Skin epidermis (tissue), 12 donors: Measurements from ENCODE around the gene SLC9A2.

Experiments
- H3K27ac ChIP-seq, 21 experiments: fragments of 200-600 bp; sonication (generic) in 11 of 21; one replicate each; pipeline ENCODE4 v1.5.0; 2020; ENCODE audit warnings: mild to moderate bottlenecking in 3 of 21, inconsistent platforms in 2 of 21, moderate library complexity in 2 of 21
- H3K4me3 ChIP-seq, 7 experiments: fragments of 200-600 bp; sonication (generic) in 2 of 7; one replicate each; pipeline ENCODE4 v1.5.0; 2020; ENCODE audit warnings: inconsistent platforms in 2 of 7, mild to moderate bottlenecking in 2 of 7, moderate library complexity in 1 of 7

SLC9A2 gene

DNA sequence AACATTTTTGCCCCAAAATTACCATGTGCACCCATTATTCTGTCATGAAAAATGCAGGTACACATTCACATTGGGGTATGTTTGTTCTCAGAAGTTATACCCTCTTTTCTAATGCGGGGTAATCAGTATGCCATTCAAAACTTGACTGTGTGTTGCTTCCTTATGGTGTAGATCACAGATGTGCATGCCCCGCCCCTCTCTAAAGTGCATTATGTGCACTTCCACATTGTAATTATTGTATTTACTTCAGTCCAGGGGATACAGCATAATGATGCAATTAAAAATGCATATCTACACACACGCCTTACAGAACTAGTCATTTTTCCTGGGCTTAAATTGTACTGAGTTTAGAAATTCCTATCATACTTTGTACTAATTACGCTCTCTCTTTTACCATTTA is 48.8 kb downstream of the SLC9A2 start:
- H3K27ac ChIP-seq = no peak overlapping the region
- no peak overlapping the region for H3K4me3 ChIP-seq

- H3K27ac ChIP-seq = no peak overlapping the region
These were observed 50.0 kb downstream of the SLC9A2 start for GRCh38 chr2:102669401-102669800.

DNA sequence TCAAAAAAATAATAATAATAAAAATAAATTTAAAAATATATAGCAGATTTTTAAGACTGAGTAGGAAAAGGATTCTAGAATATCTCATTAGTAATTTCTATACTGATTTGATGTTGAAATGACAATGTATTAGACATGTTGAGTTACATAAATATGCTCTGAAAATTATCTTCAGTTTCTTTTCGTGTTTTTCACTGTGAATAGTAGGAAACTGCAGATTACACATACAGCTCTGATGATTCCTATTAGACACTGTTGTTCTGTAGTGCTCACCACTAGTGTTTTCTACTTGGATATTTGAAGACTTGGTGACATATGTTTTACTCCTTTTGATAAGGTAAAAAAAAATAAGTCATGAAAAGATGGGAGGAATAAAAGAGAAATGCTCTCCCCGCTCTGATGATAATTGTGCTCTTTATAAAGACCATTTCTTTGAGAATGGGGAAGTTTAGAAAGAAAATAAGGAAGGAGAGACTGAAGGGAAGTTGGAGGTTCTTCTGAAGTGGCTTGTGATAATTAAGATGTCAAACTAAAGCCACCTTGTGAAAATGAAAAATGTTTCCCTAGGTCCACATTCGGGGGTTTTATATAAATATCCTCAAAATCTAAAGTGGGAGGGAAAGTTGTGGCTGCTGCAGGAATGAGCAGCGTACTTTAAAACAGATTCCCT is 52.9 kb downstream of the SLC9A2 start:
- no peak overlapping the region for H3K27ac ChIP-seq
- H3K4me3 ChIP-seq = no peak overlapping the region

More at GRCh38 chr2:102669401-102669800, 50.0 kb downstream of the SLC9A2 start:
- no peak overlapping the region for H3K4me3 ChIP-seq

DNA sequence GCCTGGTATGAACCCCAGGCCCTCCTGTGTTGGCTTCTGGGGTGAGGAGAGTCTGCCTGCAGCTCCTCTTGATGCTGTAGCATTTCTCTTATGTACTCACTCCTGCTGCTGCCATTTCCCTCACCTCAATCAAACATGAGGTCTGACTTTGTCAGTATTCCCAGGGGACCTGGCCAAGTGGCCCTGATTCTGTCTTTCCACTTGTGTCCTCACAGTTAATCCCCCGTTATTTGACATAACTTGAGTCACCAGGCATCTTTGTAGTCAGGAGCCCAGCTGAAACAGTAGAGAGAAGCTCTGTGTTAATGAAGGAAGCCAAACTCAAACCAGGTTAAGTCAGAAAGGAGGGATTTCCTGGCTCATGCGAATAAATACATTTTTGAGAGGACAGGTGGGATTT is 55.0 kb downstream of the SLC9A2 start:
- Histone ChIP-seq H3K27ac (no peak overlapping the region), H3K4me3 (no peak overlapping the region)

- H3K27ac ChIP-seq = no peak overlapping the region
- no peak overlapping the region for H3K4me3 ChIP-seq
These were observed 55.5 kb downstream of the SLC9A2 start for GRCh38 chr2:102674836-102675235.

DNA sequence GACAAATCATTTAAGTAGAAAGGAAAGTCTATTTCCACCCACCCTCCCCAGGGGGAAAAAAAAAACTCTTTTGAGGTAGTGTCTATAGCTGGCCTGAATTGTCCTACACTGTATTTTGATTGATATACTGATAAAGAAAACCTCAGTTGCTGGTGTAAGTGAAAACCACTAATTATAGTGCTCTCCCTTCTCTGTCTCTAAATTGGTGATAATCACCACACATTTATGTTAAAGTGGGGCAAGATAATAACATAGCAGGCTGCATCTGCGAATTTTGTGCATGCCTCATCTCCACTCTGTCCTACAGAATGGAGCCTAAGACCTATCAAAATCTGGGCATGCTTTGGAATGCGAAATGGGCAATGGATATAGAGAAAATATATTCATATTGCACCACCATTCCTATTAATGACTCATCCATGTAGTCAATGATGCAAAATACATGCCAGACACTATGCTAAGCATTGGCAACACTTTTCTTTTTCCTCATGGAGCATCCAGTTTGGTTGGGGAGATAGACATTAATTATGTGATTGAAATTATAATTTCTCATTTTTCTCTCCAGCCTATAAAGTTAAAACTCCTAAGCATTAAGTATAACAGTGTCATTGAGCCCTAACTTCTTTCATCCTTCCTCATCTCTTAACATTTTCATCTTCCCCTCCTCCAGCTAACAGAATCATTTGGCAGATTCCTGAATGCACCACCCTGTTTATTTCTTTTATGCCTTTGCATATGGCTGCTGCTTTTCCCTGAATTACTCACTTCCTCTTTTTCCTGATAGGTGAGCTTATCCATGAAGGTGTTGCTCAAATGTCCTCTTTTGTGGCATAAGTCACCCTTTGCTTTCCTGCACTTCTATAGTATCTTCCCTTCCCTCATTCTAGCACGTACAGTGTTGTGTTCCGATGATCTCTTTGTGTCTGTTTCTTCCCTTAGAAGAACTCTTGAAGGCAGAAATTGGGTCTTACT is 58.2 kb downstream of the SLC9A2 start:
- Histone ChIP-seq H3K27ac (no peak overlapping the region), H3K4me3 (no peak overlapping the region)

- H3K27ac ChIP-seq = no peak overlapping the region
These were observed 59.1 kb downstream of the SLC9A2 start for GRCh38 chr2:102678442-102678841.

GRCh38 chr2:102686479-102687439 is 67.4 kb downstream of the SLC9A2 start:
- no peak overlapping the region for H3K27ac ChIP-seq
- H3K4me3 ChIP-seq = no peak overlapping the region

More at GRCh38 chr2:102678442-102678841, 59.1 kb downstream of the SLC9A2 start:
- no peak overlapping the region for H3K4me3 ChIP-seq

DNA sequence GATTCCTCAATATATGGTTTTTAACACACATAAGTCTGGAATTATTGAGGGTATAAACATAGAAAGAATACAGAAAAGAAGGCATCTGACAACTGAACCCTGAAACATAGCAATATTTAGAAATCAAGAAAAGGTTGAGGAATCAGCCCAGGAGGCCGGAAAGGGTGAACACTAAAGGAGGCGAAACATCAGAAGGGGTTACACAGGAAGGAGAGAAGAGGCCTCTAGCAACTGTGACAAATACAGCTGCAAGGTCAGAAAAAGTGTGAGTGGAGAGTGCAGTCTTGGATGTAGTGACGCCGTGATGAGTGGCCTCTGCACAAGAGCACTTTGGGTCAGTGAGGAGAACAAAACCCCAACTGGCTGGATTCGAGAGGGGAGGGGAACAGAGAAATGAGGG is 70.7 kb downstream of the SLC9A2 start:
- Histone ChIP-seq H3K27ac (no peak overlapping the region), H3K4me3 (no peak overlapping the region)

GRCh38 chr2:102696463-102696862 is 77.1 kb downstream of the SLC9A2 start:
- no peak overlapping the region for H3K27ac ChIP-seq

GRCh38 chr2:102698369-102699111 is 79.2 kb downstream of the SLC9A2 start:
- no peak overlapping the region for H3K4me3 ChIP-seq
- H3K27ac ChIP-seq = no peak overlapping the region

More at GRCh38 chr2:102696463-102696862, 77.1 kb downstream of the SLC9A2 start:
- no peak overlapping the region for H3K4me3 ChIP-seq

GRCh38 chr2:102703305-102703704 is 84.0 kb downstream of the SLC9A2 start:
- Histone ChIP-seq H3K27ac (no peak overlapping the region), H3K4me3 (no peak overlapping the region)

- Histone ChIP-seq H3K4me3 (no peak overlapping the region), H3K27ac (no peak overlapping the region)
These were observed 84.4 kb downstream of the SLC9A2 start for GRCh38 chr2:102703748-102704147.

GRCh38 chr2:102704531-102704930 is 85.2 kb downstream of the SLC9A2 start:
- H3K27ac ChIP-seq = no peak overlapping the region
- no peak overlapping the region for H3K4me3 ChIP-seq

GRCh38 chr2:102707796-102708695 is 88.7 kb downstream of the SLC9A2 start:
- H3K4me3 ChIP-seq = no peak overlapping the region
- H3K27ac ChIP-seq = no peak overlapping the region

DNA sequence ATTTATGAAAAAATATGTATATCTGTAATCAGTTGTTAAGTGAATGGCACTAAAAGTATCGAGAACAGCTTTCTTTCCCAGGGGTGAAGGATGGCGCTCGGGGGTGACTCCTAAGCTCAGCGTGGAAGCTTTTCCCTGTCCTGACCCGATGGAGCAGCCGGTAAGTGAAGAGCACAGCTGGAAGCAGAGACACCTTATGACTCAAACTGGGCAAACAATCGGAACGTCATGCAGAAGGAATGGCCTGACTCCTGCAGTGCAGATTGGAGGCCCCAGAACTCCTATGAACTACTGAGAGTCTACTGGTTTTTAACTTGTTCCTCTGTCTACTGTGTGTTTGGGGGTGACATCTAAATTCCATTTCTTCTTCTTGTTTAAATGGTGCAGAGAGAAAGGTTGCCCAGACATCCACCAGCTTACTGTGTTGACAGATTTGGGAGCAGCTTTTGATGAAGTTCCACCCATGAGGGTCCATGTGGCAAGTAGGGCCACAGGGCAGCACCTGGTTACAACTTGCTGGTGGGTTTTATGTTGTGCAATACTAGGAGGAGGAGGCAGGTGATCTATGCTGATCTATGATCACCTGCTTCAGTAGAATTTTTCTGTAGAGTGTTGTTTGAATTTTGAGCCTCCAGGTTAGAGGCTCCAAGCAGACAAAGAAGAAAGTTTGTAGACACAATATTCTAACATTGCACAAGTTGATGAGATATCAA is 89.7 kb downstream of the SLC9A2 start:
- H3K4me3 ChIP-seq = no peak overlapping the region

DNA sequence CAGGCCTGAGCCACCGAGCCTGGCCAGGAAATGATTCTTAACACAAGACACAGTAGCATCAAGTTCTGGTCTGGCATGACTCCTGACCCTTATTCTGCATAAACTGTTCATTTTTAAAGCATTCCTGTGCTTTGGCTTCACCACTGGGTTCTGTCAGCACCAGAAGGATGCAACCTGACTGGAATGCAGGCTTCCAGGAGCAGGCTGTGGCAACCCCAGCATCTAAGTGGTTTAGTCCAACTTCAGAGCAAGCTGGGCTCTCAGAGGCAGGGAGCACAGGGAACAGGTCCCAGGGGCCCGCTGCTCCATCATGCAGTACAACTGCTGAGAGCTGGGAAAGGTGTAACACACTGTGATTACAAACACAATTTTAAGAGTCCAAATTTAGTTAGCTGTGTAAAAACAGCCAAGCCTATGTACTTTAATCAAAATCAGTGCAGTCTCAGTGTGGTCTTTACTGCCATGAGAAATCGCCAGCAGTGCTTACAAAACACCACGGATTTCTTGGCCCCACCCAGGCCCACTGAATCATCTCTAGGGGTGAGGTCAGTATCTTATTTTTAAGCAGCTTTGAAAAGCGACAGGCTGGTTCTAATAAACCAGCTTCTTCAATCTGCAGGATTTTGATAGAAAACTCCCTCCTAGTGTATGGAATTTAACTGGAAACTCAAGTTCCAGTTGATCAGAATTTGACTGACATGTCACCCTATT is 98.1 kb downstream of the SLC9A2 start:
- Histone ChIP-seq H3K4me3 (no peak overlapping the region), H3K27ac (peak overlapping the region in 2 of 21 experiments; percentile 22 to 28)

More for the DNA sequence above, 89.7 kb downstream of the SLC9A2 start:
- H3K27ac ChIP-seq = no peak overlapping the region
